H1 (cell line): Measurements from ENCODE around the gene NAT10. TPM values are rescaled to one million over a fixed set of nuclear protein-coding genes. Genes with fewer than 3 reads are reported as not detected.

Source experiments
- CTCF ChIA-PET: fragments of 300-600 bp; sonication (Branson Sonifier 250); formaldehyde crosslinking; loops from one replicate; lab custom pipeline; 2021; ENCODE audit not compliant: partially characterized antibody; lab: Charles Lee
- POLR2A ChIA-PET: fragments of 300-600 bp; sonication (Branson Sonifier 250); formaldehyde crosslinking; loops from one replicate; lab custom pipeline; 2021; ENCODE audit warnings: inconsistent platforms; ENCODE audit not compliant: partially characterized antibody; lab: Charles Lee
- DNase-seq, 2 experiments: peaks; one replicate each; pipeline versions ENCODE4 v3.0.0 to v3.0.0-alpha.2; 2010 to 2022; ENCODE audit warnings: low spot score in 2 of 2, low read depth in 1 of 2, mixed read lengths in 1 of 2
- FAIRE-seq: peaks from 2 replicates; lab custom pipeline; 2011; peaks lifted over from hg19 to GRCh38; lab: Jason Lieb, UNC
- H2AFZ ChIP-seq: 2 replicates; pipeline ENCODE4 v1.8.1; 2012; ENCODE audit warnings: low read length, inconsistent platforms
- H2AK5ac ChIP-seq: 2 replicates; pipeline ENCODE4 v1.6.1; 2013; ENCODE audit warnings: low read depth, low read length
- H2BK120ac ChIP-seq: replicated peaks from 2 replicates; pipeline ENCODE3; 2013; ENCODE audit warnings: low read depth, low read length, inconsistent platforms
- H2BK12ac ChIP-seq: 2 replicates; pipeline ENCODE4 v1.6.1; 2013; ENCODE audit warnings: low read depth, low read length
- H2BK15ac ChIP-seq: 2 replicates; pipeline ENCODE4 v1.6.1; 2013; ENCODE audit warnings: low read length
- H2BK20ac ChIP-seq: 2 replicates; pipeline ENCODE4 v1.6.1; 2013; ENCODE audit warnings: low read length
- H2BK5ac ChIP-seq: 2 replicates; pipeline ENCODE4 v1.6.1; 2013; ENCODE audit warnings: low read depth, low read length
- H3K14ac ChIP-seq: 2 replicates; pipeline ENCODE4 v1.6.1; 2013; ENCODE audit warnings: inconsistent platforms; ENCODE audit not compliant: insufficient read length
- H3K18ac ChIP-seq: 2 replicates; pipeline ENCODE4 v1.6.1; 2013; ENCODE audit warnings: low read length; ENCODE audit errors: extremely low read depth
- H3K23ac ChIP-seq: 2 replicates; pipeline ENCODE4 v1.6.1; 2013; ENCODE audit warnings: inconsistent platforms; ENCODE audit not compliant: insufficient read length
- H3K23me2 ChIP-seq: 2 replicates; pipeline ENCODE4 v1.6.1; 2013; ENCODE audit warnings: low read depth, low read length
- H3K27ac ChIP-seq: 2 replicates; pipeline ENCODE4 v1.6.1; 2011; ENCODE audit warnings: low read depth, low read length, inconsistent platforms
- H3K27me3 ChIP-seq, 4 experiments: replicated peaks in 1 of 4; 1 replicate in 1 of 4; 2 replicates in 3 of 4; pipeline versions ENCODE4 v1.6.1 to v1.8.1; 2011 to 2013; ENCODE audit warnings: low read length in 3 of 4, mild to moderate bottlenecking in 3 of 4, inconsistent platforms in 2 of 4, mixed read lengths in 2 of 4, moderate library complexity in 1 of 4; ENCODE audit not compliant: control insufficient read depth in 3 of 4, insufficient read depth in 3 of 4; ENCODE audit errors: extremely low read depth in 1 of 4
- H3K36me3 ChIP-seq, 4 experiments: 2 replicates each; pipeline versions ENCODE4 v1.6.1 to v1.8.1; 2011 to 2013; ENCODE audit warnings: mild to moderate bottlenecking in 4 of 4, low read length in 3 of 4, moderate library complexity in 2 of 4, control low read depth in 1 of 4, inconsistent platforms in 1 of 4; ENCODE audit not compliant: insufficient read depth in 4 of 4, control insufficient read depth in 2 of 4
- H3K4ac ChIP-seq: replicated peaks from 2 replicates; pipeline ENCODE3; 2013; ENCODE audit warnings: low read length, low read depth, mixed read lengths, inconsistent platforms; ENCODE audit not compliant: insufficient read length
- H3K4me1 ChIP-seq, 4 experiments: replicated peaks in 1 of 4; 1 replicate in 1 of 4; 2 replicates in 3 of 4; pipeline versions ENCODE4 v1.6.1 to v1.8.1; 2011 to 2013; ENCODE audit warnings: low read length in 3 of 4, inconsistent platforms in 2 of 4, mixed read lengths in 1 of 4; ENCODE audit not compliant: insufficient read depth in 4 of 4, control insufficient read depth in 3 of 4
- H3K4me2 ChIP-seq, 2 experiments: 2 replicates each; pipeline versions ENCODE4 v1.6.1 to v1.8.1; 2011 to 2013; ENCODE audit warnings: low read depth in 2 of 2, low read length in 2 of 2, control low read depth in 1 of 2, inconsistent platforms in 1 of 2, mild to moderate bottlenecking in 1 of 2; ENCODE audit not compliant: insufficient read depth in 1 of 2
- H3K4me3 ChIP-seq, 4 experiments: fragments of 200-600, 300-600 bp in 1 of 4; sonication (generic), shearing (Covaris generic), sonication (Bioruptor Twin) in 1 of 4; 2 replicates each; pipeline versions ENCODE4 v1.5.1 to v1.8.1; 2011 to 2016; ENCODE audit warnings: low read length in 4 of 4, low read depth in 3 of 4, control low read depth in 2 of 4, inconsistent platforms in 2 of 4, mild to moderate bottlenecking in 2 of 4, mixed read lengths in 1 of 4, moderate library complexity in 1 of 4; ENCODE audit not compliant: insufficient read depth in 2 of 4; ENCODE audit errors: extremely low read depth in 1 of 4
- H3K56ac ChIP-seq: replicated peaks from 2 replicates; pipeline ENCODE3; 2013; ENCODE audit warnings: low read depth, mild to moderate bottlenecking, mixed read lengths, low read length, inconsistent platforms; ENCODE audit not compliant: insufficient read length
- H3K79me1 ChIP-seq: 2 replicates; pipeline ENCODE4 v1.6.1; 2013; ENCODE audit warnings: low read depth, low read length, control low read depth
- H3K79me2 ChIP-seq, 2 experiments: 2 replicates each; pipeline versions ENCODE4 v1.6.1 to v1.8.1; 2012 to 2013; ENCODE audit warnings: low read length in 2 of 2, mild to moderate bottlenecking in 2 of 2, inconsistent platforms in 1 of 2; ENCODE audit not compliant: insufficient read depth in 2 of 2, control insufficient read depth in 1 of 2
- H3K9ac ChIP-seq, 4 experiments: replicated peaks in 1 of 4; 1 replicate in 1 of 4; 2 replicates in 3 of 4; pipeline versions ENCODE4 v1.6.1 to v1.8.1; 2011 to 2013; ENCODE audit warnings: low read depth in 3 of 4, low read length in 3 of 4, control low read depth in 2 of 4, mild to moderate bottlenecking in 2 of 4, moderate library complexity in 2 of 4, inconsistent platforms in 1 of 4; ENCODE audit errors: extremely low read depth in 1 of 4
- H3K9me3 ChIP-seq, 2 experiments: 2 replicates each; pipeline versions ENCODE4 v1.6.1 to v1.8.1; 2012 to 2013; ENCODE audit warnings: mild to moderate bottlenecking in 2 of 2, moderate library complexity in 2 of 2, control low read depth in 1 of 2, inconsistent platforms in 1 of 2, low read depth in 1 of 2, low read length in 1 of 2, mixed read lengths in 1 of 2; ENCODE audit not compliant: insufficient read depth in 2 of 2
- H4K20me1 ChIP-seq, 2 experiments: replicated peaks in 1 of 2; 2 replicates each; pipeline versions ENCODE3 to v1.8.1; 2011 to 2013; ENCODE audit warnings: inconsistent platforms in 2 of 2, low read length in 2 of 2, mild to moderate bottlenecking in 1 of 2; ENCODE audit not compliant: insufficient read depth in 2 of 2, control insufficient read depth in 1 of 2
- H4K5ac ChIP-seq: 2 replicates; pipeline ENCODE4 v1.6.1; 2013; ENCODE audit warnings: low read length, low read depth, mixed read lengths, inconsistent platforms; ENCODE audit not compliant: insufficient read length
- H4K8ac ChIP-seq: 2 replicates; pipeline ENCODE4 v1.8.0; 2013; ENCODE audit warnings: mild to moderate bottlenecking, moderate library complexity, low read length, inconsistent platforms; ENCODE audit not compliant: insufficient read depth; ENCODE audit errors: extremely low read depth
- H4K91ac ChIP-seq: replicated peaks from 2 replicates; pipeline ENCODE3; 2013; ENCODE audit warnings: low read length, mixed read lengths, inconsistent platforms; ENCODE audit not compliant: insufficient read length
- HDAC6 ChIP-seq: IDR thresholded peaks from one replicate; pipeline ENCODE4 v1.7.1; 2012; ENCODE audit warnings: low read depth, mild to moderate bottlenecking, inconsistent platforms, low read length, moderate library complexity
- KDM5A ChIP-seq: fragments of 200-600 bp; IDR thresholded peaks from 2 replicates; pipeline ENCODE4 v1.7.1; 2012; ENCODE audit warnings: mild to moderate bottlenecking, low read length, inconsistent platforms, mixed read lengths
- NRF1 ChIP-seq: IDR thresholded peaks from 2 replicates; pipeline ENCODE4 v1.6.1; 2011; ENCODE audit warnings: mild to moderate bottlenecking, low read depth, low read length, improper control_type of control experiment
- PHF8 ChIP-seq: fragments of 200-600 bp; sonication (generic); conservative IDR thresholded peaks from 2 replicates; pipeline ENCODE4 v1.7.1; 2012; ENCODE audit warnings: low read depth, mild to moderate bottlenecking, inconsistent platforms, low read length, moderate library complexity
- RAD21 ChIP-seq, 2 experiments: IDR thresholded peaks in 1 of 2; conservative IDR thresholded peaks in 1 of 2; 2 replicates each; pipeline ENCODE4 v1.6.1; 2011; ENCODE audit warnings: low read depth in 2 of 2, low read length in 2 of 2, improper control_type of control experiment in 1 of 2, inconsistent platforms in 1 of 2, mild to moderate bottlenecking in 1 of 2, moderate library complexity in 1 of 2
- RBBP5 ChIP-seq: IDR thresholded peaks from 2 replicates; pipeline ENCODE4 v1.7.1; 2012; ENCODE audit warnings: low read depth, mild to moderate bottlenecking, inconsistent platforms, low read length, moderate library complexity, borderline replicate concordance
- RNF2 ChIP-seq: fragments of 200-900, 300-1000 bp; sonication (generic); IDR thresholded peaks from 2 replicates; pipeline ENCODE4 v1.7.1; 2016; ENCODE audit warnings: borderline replicate concordance, low read depth, mild to moderate bottlenecking, antibody characterized with exemption, low read length; ENCODE audit not compliant: poor library complexity, severe bottlenecking; ENCODE audit errors: missing control alignments
- SP4 ChIP-seq: IDR thresholded peaks from 2 replicates; pipeline ENCODE4 v1.6.1; 2012; ENCODE audit warnings: low read length, inconsistent platforms
- SRF ChIP-seq: IDR thresholded peaks from 2 replicates; pipeline ENCODE4 v1.6.1; 2011; ENCODE audit warnings: mild to moderate bottlenecking, low read depth, low read length, moderate library complexity
- ZNF274 ChIP-seq: IDR thresholded peaks from 2 replicates; pipeline ENCODE4 v1.7.0; 2012; ENCODE audit warnings: low read length, borderline replicate concordance; ENCODE audit errors: extremely low read depth
- WGBS, 2 experiments: shearing (Covaris generic) in 1 of 2; methylation state at CpG; one replicate each; pipeline versions ENCODE4 v1.1.6 to v1.1.7; 2013 to 2015; ENCODE audit warnings: low lambda C conversion rate in 2 of 2, mixed read lengths in 2 of 2, inconsistent platforms in 1 of 2, low coverage in 1 of 2, missing lambda C conversion rate in 1 of 2; ENCODE audit not compliant: insufficient replicate concordance in 2 of 2, insufficient coverage in 1 of 2, insufficient read length in 1 of 2; ENCODE audit errors: extremely low coverage in 1 of 2, missing lambda C conversion rate in 1 of 2; 5-methylcytosine and 5-hydroxymethylcytosine counted together
- polyA plus RNA-seq, 7 experiments: library from polyadenylated mRNA; depleted of rRNA in 3 of 7; stranded (reverse) in 5 of 7; unstranded in 2 of 7; fragments of >200 nt in 5 of 7; fragments of 200-250 nt in 2 of 7; gene quantifications; 1 replicate in 5 of 7; 2 replicates in 1 of 7; 4 replicates in 1 of 7; pipeline versions ENCODE4 v1.2.1 to v1.2.3, GENCODE V29; 2011 to 2013; ENCODE audit warnings: missing spikeins in 2 of 7, mixed read lengths in 2 of 7
- total RNA-seq: library from RNA; stranded (reverse); fragmentation: NEBNext Ultra II Directional; extraction: Animal tissue kit (Norgen Biotek cat#: 25700); gene quantifications from 2 replicates; pipeline ENCODE4 v1.2.1, GENCODE V29; 2021
- TF ChIP-seq, protein P1 (sequence below): IDR thresholded peaks from 2 replicates; pipeline ENCODE4 v1.6.1; 2011; ENCODE audit warnings: low read depth, mild to moderate bottlenecking, low read length; ENCODE audit not compliant: insufficient read depth

NAT10 gene
- total and polyA plus RNA-seq, 2 of the 8 experiments (the other 6 are each of a cell fraction or from before 2014, with no cell fraction given), result 66.3 to 89.6 TPM

DNA sequence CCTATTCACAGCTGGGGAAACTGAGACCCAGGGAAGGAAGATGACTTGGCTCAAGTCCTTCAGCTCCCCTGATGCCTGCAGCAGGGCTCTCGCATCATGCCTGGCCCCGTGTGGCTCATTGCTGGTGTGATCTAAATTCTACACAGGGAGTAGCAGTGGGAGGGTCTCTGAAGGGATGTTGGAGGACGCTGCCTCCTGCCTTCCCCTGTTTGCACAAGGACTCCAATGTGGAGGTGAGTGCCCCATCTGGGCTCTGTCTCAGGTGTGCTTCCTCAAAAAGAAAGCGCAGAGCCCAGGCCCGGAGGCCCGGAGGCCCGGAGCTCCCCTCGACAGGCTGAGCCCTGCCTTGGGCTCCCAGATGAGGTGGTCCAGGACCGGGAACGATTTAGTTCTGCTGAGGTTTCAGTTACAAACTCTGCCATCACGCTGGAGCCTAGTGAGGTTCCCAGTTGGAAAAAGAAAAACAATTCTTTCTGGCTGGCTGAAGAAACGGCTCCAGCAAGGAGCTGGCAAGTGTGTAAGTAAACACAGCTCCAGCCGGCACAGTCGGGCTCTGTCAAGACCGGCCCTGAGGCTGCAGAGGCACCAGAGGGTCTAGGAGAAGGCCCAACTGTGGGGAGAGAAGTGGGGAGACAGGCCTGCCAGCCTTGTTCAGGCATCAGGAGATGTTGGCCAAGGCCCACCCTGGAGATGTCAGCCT is 49.8 kb downstream of the NAT10 start:
- H3K36me3 ChIP-seq, result peaks cover 0 to 3% (median 1%) of the 10 kb centered on the region in 4 experiments; a peak in 1 of 8 replicates
- CTCF ChIA-PET, result interaction anchor here (0.6 to 11.3 kb wide), 6 partner anchors 8 to 347 kb away, joined by 3 to 89 read pairs (median 4); no protein-coding TSS in a partner anchor
- DNase-seq, result no peak
- TF ChIP-seq, protein P1, sequence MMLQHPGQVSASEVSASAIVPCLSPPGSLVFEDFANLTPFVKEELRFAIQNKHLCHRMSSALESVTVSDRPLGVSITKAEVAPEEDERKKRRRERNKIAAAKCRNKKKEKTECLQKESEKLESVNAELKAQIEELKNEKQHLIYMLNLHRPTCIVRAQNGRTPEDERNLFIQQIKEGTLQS, result no peak
- TF ChIP-seq KDM5A, result no peak
- no peak for TF ChIP-seq PHF8
- no peak for TF ChIP-seq NRF1
- TF ChIP-seq RBBP5, result no peak
- TF ChIP-seq SRF, result no peak
- TF ChIP-seq HDAC6, result no peak
- TF ChIP-seq ZNF274, result no peak
- no peak for TF ChIP-seq RNF2
- TF ChIP-seq RAD21 (IDR thresholded peaks at IDR 0.05 in 1 of 2, conservative IDR thresholded peaks at IDR 0.05 in 1 of 2; ENCODE audit: low read depth in 2 of 2, low read length in 2 of 2), result no peak
- no peak for TF ChIP-seq SP4

More for the DNA sequence above, 49.8 kb downstream of the NAT10 start:
- H3K4me1 ChIP-seq, result no peaks in the 10 kb centered on the region
- no peak overlapping the region for H2AFZ ChIP-seq
- no peak overlapping the region for H3K27ac ChIP-seq
- H2BK20ac ChIP-seq, result no peak overlapping the region
- H3K14ac ChIP-seq, result no peak overlapping the region
- H3K18ac ChIP-seq, result no peak overlapping the region
- H3K79me2 ChIP-seq, result no peaks in the 10 kb centered on the region
- no peak overlapping the region for H3K23ac ChIP-seq
- FAIRE-seq, result no peak
- H4K8ac ChIP-seq, result no peak overlapping the region
- no peak overlapping the region for H3K4ac ChIP-seq
- no peak overlapping the region for H3K9ac ChIP-seq
- no peak overlapping the region for H4K91ac ChIP-seq
- H4K20me1 ChIP-seq, result peaks cover 14 to 20% of the 10 kb centered on the region in 2 experiments
- no peak overlapping the region for H2BK12ac ChIP-seq
- no peak overlapping the region for H2BK5ac ChIP-seq
- no peaks in the 10 kb centered on the region for H3K27me3 ChIP-seq
- POLR2A ChIA-PET, result interaction anchor here (0.7 to 1.6 kb wide), 3 partner anchors 16 to 44 kb away, joined by 3 read pairs; no protein-coding TSS in a partner anchor
- no peak overlapping the region for H3K4me2 ChIP-seq
- no peaks in the 10 kb centered on the region for H3K79me1 ChIP-seq
- H3K56ac ChIP-seq, result no peak overlapping the region
- H2BK120ac ChIP-seq, result no peak overlapping the region
- 89% methylated on average over 15 of the region's 15 CpGs; no CpG with 5 or more reads in 1 of the 2 experiments for WGBS, 2 experiments
- no peak overlapping the region for H2BK15ac ChIP-seq
- no peaks in the 10 kb centered on the region for H3K9me3 ChIP-seq
- H2AK5ac ChIP-seq, result no peak overlapping the region
- no peak overlapping the region for H4K5ac ChIP-seq
- no peaks in the 10 kb centered on the region for H3K23me2 ChIP-seq
- H3K4me3 ChIP-seq, result no peak overlapping the region
